NCI-H82 treated with DMSO at 0.1 percent for 48 hours (cell line): ENCODE results near the gene STAT4.

ENCODE experiments used
- DNase-seq: peaks from one replicate; lab custom pipeline; 2025; ENCODE audit not compliant: unreplicated experiment; lab: John Stamatoyannopoulos, UW

STAT4 gene

DNA sequence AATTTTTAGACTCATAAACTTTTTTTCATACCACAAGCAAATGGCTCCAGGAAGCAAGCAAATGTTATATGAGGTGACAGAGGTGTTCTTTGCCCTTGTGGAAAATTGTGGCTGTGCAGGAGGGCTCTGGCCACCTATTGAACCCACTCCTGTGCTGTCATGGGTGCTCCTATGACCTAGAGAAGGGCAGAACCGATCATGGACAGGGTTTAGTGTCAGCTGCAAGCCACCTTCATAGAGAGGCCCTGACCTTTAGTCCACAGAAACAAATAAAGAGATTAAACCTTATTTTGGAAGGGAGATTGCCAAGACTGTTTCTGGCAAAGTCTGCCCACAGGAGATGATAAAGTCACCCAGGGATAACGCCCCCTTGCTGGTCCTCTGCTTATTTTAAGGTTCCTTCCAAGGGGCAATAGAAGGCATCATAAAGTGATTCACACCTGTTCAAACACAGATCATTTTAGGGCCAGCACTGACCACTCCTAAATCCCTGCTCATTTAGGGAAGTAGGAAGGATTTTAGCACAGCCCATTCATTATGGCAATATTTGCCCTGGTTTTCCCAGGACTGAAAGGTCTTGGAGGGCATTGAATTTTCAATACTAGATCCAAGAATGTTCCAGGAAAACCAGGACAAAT, 26.1 kb upstream of the STAT4 start:
- DNase-seq = no peak

DNA sequence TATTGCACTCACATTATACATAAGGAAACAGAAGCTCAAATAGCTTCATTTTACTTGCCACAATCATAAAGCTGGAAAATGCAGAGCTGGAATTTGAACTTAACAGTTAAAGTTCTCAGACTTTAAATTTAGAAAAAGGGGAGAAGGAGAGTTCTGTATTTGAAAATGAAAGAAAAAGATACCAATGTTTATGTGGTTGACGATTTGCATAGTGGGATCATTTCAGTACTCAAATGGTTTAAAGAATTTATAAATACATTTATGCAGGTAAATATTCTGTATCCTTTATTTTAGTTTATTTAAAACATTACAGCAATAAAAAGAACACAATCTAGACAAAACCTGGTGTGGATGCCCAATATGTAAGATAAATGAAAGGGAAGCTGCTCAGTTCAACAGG, 25.5 kb upstream of the STAT4 start:
- DNase-seq = no peak

DNA sequence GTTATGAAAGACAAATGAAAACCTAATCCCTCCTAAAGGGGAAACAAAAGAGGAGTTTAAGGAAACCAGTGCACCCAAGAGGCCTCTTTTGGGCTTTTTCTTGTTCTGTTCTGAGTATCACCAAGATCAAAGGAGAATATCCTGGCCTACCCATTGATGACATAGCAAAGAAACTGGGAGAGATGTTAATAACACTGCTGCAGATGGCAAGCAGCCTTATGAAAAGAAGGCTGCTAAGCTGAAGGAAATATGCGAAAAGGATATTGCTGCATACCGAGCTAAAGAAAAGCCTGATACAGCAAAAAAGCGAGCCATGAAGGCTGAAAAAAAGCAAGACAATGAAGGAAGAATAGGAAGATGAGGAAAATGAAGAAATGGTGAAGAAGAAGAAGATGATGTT, 23.6 kb upstream of the STAT4 start:
- DNase-seq = no peak

DNA sequence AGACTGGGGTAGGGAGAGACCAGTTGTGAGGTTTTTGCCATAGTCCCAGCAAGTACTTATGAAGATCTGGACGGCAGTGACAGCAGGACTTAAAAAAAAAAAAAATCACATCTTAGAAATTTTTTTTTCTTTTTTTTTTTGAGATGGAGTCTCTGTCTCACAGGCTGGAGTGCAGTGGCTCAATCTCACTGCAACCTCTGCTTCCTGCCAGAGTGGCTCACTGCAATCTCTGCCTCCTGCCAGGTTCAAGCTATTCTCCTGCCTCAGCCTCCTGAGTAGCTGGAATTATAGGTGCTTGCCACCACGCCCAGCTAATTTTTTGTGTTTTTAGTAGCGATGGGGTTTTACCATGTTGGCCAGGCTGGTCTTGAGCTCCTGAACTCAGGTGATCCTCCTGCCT, 22.4 kb upstream of the STAT4 start:
- DNase-seq = no peak

DNA sequence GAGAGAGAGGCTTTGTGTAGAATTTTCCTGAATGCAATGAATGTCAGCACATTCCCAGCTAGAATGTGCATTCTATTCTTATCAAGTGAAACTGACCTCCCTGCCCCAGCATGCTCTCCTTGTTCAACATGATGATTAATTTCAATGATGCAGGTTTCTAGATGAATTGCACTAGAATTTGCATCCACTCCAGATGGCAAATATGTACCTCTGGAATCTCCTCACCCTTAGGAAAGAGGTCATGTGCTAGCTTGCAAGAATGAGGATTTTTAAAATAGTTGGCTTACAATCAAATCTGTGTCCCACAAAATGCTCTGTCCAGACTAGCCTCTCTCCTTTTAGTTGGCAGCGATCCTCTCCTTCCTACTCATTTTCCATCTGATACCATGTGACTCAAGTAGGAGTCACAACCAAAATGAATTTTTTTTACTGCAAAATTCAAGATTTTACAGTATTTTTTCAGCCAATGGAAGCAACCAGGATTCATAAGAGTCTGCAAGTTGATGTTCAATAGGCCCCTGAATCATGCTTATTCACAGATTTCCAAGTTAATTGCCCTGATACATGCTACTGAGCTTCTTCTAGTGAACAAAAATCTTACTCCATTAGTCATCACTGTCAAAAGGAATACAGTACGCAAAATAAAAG, 21.0 kb upstream of the STAT4 start:
- no peak for DNase-seq

DNA sequence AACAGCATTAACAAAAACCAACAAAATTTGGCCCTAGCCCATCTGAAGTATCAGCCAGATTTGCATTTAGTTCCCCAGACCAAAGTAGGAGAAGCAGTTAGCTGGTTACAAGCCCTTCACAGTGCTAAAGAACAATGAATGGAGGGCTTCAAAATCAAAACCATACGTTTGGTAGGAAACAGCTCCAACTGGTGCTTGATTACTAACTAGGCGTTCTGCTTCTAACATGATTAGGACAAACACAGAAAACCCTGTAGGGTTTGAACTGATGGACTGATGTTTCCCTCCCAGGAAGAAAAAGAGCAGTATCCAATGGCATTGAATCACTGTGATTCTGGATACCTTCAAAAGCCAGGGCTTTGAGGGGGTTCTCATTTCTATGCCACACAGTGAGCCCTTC, 20.5 kb upstream of the STAT4 start:
- no peak for DNase-seq

DNA sequence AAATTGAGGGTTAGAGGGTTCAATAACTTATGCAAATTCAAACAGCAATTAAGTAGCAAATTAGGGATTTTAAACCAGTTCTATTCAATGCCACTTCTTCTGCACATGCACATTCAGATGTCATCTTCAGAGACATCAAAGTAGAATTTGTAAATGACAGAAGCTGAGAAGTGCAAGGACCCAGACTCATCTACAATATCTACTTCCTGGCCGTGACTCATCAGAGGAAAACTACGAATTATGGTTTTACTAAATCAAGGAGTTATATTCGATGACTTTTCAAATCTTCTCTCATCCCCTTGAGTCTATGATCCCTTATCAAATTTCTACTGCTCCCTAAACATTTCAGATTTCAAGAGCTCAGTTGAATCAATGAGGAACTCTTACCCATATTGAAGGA, 20.0 kb upstream of the STAT4 start:
- DNase-seq = no peak

DNA sequence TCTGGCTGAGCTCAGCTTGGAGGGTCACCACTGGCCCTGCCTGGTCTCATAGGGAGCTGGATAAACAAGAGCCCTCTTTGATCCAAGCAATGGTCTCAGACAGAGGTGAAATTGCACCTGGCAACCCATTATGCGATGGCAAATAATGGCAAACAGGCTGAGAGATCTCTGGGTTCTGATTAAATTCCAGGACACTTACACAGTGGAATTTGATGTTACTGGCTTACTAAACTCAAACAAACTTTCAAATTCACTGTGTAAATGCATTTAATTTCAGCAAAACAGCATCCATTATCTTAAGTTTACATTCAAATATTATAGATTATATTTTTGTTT, 19.5 kb upstream of the STAT4 start:
- no peak for DNase-seq

DNA sequence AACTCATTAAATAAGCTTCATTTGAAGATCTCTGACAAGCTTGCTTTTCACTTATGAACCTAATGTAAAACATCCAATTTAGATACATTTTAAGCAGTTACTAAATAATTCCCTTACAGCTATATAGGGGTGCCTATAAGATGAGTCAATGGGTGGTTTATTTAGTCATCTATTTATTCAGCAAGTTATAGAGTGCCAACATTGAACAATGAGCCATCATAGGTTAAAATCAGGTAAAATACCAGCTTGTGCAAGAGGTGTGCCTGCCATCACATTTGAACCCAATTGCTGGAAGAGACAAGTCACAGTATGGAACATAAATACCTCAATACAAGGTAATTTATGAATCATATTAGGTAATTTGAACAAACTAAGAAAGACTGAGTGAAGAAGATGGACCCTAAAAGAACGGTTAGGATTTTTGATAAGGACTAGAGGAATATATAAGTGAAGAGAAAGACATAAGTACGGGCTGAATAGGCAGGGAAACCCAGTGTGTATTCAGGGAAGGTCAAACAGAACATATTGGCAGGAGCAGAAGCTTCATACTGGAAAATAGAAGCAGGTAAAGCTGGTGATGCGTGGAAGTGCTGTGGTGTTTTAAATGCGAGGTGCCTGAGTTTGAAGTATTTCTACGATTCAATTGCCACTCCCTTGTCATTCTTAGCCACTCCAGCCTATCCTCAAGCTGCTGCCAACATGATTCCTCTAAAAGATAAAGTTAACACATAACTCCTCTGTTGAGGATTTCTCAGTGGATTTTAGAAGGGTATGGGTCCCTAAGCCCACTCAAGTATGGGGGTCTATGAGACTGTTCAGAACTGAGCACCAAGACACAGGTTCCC, 18.9 kb upstream of the STAT4 start:
- no peak for DNase-seq

DNA sequence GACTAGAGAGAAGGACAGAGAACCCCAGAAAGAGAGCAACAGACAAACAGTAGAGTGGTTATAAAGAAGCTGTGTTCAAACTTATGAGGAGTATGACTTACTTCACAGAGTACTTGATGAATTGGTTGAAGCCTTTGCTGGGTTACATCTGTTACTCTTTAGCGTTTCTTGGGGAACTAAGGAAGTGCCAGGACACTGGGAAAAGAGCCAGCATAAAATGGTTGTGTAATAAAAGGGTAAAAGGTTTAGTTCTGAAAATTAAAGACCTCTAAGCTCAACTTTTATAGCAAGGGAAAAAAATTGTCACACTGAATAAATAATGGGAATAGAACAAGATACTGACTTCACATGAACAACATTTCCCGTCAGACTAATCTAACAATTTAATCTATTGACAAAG, 17.0 kb upstream of the STAT4 start:
- no peak for DNase-seq

DNA sequence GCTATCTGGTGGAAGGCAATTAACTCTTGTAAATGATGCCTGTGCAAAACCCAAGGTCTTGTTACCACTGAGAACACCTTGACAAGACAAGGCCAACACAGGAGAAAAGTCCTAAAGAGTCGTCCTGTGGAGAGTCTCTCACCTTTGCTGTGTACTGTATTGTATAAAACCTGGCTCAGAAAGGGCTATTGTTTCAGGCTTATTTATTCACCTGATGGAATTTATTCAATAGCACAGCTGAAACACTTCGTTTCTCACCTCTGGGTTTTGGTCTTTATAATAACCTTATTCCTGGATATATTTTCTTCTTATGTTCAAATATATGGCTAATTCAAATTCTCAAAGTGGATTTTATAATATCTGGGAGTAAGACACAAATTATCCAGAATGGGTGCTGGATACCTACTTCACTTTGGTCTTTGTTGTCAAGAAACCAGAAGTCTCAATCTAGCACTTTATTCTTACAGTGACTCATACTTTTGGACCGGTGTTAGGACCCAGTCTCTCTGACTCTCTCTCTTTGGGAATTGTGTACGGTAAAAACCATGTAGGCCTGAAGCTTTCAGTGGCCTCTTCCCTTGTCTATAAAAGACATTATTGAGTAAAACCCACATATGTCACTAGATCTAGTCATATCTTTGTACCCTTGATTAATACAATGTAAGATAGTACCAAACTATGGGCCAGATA, 16.1 kb upstream of the STAT4 start:
- DNase-seq = no peak

DNA sequence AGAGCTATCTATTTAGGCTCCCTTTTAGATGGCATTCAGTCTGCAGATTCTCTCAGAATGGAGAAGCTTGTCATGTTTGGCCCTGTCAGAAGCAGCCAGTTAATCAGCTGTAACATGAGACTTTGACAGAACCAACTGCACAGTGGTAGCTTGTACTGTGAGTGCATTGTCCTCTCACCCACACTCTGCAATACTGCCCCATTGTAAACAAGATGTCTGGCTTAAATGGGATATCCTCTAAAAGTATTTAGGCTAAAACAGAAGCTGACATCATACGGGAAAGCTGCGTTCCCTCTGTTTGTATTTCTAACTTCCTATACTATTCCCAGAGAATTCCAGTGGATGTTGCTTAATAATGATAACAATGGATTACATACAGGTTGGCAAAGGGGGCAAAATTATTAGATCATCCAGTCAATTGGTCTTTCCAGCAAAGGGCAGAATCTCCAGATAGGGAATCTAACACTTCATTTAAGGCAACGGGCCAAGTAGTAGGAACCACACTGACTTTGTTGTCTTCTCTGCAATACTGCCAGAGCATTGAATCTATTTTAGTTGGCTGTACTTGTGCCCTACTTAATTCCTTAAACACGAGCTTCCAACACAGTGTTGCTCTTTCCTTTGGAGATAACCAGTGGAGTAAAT, 15.4 kb upstream of the STAT4 start:
- DNase-seq = no peak

DNA sequence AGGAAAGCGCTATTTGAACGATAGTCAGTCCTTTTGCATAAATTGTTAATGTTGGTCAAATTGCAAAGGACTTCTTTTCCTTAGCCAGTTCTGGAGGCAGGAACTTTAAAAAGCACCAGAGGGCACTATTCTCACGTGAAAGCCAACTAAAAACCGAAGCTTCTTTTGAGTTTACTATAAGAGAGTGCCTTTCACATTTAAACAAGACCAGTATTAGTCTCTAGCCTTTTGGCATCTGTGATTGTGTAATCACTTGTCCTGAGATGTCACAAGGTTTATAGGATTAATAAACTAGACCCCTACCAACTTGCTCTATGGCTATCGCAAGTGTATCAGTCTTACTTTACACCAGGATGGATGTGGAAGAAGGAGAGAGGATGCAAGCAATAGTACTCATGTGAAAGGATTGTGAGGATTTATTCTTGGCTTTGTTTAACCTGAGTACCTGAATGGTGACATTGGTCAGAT, 14.4 kb upstream of the STAT4 start:
- DNase-seq = peak; percentile 18

DNA sequence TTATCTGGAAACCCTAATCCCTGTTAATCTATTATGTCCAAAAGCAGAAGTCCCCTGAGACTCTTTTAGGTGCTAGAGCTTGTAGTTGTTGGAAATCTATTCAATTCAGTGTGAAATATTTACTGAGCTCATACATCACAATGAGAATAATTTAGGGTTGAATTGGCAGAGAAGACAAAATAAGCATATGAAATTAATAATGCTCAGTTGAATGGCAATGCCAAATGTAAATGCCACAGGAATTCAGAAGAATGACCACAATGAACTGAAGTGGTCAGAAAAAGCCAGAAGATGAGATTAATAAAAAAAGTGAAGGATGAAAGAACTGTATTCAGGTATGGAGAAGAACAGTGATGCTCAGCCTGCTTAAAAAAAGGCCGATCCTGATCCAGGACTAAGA, 8.0 kb upstream of the STAT4 start:
- DNase-seq = no peak

DNA sequence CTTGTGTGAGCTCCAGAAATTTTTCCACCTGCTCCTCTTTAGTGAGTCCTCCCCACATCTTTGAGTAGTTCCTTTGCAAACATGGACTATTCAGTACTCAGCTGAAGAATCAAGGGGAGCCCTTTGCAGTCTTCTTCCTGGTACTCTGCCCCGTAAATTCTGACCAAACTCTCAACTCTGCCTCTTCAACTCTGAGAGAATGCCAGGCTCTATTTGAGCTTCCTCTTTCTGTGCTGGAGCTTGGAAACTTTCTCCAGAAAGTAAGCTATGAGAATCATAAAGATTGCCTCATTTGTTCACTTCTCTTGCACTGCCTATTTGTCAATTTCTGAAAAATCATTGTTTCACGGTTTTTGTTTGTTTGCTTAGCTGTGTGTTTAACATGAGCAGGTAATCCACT, 7.4 kb upstream of the STAT4 start:
- no peak for DNase-seq

DNA sequence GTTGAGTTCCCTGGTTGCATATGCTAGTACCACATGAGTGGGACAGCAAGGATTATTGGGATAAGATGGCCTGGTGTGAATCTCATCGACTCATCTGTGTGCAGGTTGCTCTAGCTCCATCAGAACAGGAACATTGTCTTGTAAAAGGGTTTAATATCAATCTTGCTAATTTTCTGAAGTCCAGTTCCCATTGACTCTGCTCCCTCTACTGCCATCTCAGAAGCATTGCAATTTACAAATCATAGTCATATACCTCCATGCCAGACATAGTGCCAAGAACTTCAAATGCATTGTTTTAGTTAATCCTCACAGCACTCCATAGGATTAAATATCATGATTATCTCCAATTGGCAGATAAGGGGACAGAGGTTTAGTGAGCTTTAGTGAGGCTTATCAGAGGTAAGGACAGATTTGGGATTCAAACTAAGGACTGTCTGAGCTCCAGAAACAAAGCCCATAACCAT, 4.8 kb upstream of the STAT4 start:
- DNase-seq = peak; percentile 90

DNA sequence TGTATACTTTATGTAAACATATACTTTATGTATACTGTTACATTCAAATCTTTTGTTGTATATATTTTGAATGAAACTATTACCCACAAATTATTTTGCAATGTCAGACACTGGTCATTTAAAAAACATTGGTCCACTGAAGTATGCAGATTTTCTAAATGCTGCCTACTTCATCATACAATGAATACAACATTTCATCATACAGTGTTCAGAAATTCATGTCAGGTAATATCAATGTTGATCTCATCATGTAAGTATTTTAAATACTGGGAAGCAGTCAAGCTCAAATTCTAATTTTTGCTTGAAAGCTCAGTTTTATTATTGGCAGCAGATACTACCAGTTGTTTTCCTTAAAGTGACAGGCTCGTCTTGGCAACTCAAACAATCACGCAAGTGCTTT, 2.9 kb upstream of the STAT4 start:
- DNase-seq = no peak

DNA sequence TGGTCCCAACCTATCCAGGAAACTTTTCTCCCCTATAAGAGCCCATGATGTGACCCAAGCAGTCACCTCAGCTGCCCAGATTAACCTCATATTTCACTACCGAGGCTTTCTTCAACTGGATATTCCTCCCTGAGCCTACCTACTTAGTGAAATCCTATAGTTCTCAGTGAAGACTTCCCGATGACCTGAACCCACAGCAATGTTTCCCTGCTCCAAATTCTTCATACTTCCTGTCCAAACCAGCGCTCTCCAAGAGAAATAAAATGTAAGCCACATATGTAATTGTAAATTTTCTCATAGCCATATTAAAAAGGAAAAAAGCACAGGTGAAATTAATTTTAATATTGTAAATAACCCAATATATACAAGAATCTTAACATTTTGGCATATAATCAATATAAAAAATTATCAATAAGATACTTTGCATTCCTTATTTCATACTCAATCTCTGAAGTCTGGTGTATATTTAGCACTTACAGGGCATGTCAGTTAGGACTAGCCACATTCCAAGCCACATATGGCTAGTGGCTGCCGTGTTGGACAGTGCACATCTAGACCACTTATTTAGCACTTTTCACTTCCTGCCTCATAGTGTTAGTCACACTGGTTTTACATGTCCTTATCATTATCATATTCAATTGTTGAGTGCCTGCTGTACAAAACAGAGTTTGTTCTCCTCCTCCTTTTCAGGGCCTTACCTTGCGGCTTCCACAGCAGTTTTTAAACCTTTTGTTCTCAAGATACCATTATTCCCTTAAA, 1.9 kb upstream of the STAT4 start:
- no peak for DNase-seq

DNA sequence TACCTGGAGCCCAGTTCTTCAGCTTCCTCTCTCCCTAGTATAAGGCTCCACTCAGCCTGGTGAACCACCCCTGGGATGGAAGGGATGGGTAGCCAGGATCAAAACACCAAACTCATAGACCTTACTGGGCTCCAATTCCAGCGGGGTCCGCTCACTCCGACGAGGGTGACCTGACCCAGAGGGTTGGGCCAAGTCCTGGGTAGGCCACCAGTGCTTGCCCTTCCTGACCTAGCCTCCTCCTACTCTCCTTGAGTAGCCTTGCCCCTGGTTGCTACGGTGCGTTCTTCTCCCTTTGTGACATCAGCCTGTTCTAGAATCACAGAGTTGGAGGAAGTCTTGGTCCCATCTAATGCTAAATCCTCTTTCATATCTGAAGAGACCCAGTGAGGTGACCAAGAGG, 537 bp upstream of the STAT4 start:
- DNase-seq = no peak

DNA sequence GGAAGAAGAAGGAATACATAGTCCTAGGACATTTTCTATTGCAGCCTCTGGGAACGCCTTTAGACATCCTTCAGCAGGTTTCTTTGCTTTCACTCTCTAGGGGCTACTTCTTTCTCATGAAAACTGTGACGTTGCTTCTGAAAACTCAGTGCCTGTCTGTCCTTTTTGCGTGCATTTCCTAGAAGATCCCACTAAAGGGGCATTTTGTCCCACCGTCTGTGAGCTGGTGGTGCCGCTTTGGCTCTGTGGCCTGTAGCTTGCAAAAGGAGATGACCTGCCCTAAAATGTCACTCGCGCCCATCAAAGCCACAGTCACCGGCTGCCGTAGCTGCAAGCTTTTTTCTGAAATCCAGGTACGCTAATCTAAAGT, 579 bp downstream of the STAT4 start:
- no peak for DNase-seq

DNA sequence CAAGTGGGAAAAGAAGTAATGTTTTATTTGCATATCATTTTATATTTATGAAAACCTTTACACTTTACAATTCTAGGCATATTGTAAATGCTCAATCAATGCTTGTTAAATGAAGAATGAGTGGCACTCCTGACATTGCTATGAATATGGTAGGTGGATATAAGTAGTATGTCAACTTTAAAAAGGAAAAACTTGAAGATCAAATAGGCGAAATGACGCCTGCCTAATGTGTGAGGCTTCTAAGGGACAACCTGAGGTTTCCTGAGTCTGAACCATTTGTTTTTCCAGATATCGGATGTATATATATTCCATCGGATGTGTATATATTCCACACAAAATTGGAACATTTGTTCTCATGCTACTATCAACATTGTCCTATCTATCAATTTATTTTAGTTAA, 1.4 kb downstream of the STAT4 start:
- DNase-seq = no peak
